HL-60/S4 treated with retinoic acid at 250 ng/mL for 4 days and 3 days (cell line): ENCODE results near the gene AFTPH.

Experiments
- in situ Hi-C: fragments of 300-500 bp; cut with MboI; formaldehyde crosslinking; loops from 2 replicates; pipeline ENCODE4 v1.7.0; 2022; ENCODE audit warnings: low sequenced_read_pairs

AFTPH gene

DNA sequence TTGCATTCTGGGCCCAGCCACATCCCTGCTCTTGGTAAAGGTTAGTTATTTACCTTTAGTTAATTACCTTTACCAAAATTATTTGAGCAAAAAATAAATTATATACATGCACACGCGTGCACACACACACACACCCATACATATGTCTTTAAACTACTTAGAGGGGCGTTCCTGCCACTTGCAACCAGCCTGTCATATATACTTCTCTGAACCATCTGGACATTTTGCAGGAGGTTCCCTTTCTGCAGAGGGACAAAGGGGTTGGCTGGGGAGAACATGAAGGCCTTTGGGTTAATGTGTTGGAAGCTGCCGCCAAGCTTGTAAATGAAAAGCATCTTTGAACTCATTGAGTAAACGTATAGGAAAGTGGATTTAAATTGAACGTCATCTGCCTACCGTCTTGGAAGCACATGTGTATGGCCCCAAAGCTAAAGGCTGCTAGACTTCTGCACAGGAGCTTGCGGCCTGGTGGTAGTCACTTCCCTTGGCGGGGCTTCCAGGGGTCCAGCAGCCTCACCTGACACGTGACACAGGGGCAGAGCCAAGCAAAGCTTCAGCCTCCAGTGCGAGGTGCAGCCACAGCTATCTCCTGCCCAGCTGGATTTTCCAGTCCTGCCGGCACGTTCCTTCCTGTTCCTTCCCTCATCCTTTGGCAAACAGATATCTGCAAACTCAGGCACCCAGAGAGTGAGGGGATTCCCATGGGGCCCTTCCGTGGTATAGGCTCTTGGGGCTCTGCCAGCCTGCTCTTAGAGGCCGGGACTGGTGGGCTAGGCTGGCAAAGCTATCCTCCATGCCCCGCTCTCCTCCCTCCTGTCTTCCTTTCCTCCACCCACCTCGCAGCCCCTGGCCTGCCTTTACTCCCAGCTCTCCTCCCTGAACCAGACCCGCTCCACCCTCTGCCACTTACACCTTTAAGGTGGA is 83.5 kb downstream of the AFTPH start:
- in situ Hi-C loops = no loop called here

GRCh38 chr2:64608867-64609226 is 84.7 kb downstream of the AFTPH start:
- in situ Hi-C loops = no loop called here

- in situ Hi-C loops = no loop called here
These were observed 85.3 kb downstream of the AFTPH start for GRCh38 chr2:64609227-64609941.

- in situ Hi-C loops = no loop called here
These were observed 85.8 kb downstream of the AFTPH start for GRCh38 chr2:64609942-64610281.

- in situ Hi-C loops = no loop called here
These were observed 86.3 kb downstream of the AFTPH start for GRCh38 chr2:64610316-64610855.

- in situ Hi-C loops = no loop called here
These were observed 88.6 kb downstream of the AFTPH start for GRCh38 chr2:64612575-64613195.

GRCh38 chr2:64613276-64613675 is 89.1 kb downstream of the AFTPH start:
- in situ Hi-C loops = no loop called here

DNA sequence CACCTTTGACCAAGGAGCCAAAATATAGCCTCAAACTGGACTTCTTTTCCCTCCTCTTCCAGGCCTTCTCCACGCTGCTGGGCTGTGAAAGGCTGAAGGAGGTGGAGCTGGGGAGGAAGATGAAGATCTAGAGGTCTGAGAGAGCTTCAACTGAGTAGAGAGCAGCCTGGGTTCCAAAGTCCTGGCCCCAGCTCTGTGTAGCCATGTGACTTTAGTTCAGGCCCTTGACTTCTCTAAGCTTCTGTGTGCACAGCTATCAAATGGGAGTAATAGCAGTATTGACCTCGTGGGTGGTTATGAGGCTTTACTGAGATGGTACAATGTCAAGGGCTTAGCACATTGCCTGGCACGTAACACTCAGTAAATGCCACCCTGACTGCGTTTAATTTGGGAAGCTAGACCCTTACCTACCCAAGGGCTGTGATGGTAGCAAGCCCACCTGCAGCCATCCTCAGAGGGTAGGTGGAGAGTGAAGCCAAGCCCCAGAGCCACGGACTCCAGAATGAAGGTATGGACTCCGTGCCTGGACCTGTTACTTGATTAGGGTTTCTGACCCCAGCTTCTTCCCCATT is 91.2 kb downstream of the AFTPH start:
- in situ Hi-C loops = no loop called here

DNA sequence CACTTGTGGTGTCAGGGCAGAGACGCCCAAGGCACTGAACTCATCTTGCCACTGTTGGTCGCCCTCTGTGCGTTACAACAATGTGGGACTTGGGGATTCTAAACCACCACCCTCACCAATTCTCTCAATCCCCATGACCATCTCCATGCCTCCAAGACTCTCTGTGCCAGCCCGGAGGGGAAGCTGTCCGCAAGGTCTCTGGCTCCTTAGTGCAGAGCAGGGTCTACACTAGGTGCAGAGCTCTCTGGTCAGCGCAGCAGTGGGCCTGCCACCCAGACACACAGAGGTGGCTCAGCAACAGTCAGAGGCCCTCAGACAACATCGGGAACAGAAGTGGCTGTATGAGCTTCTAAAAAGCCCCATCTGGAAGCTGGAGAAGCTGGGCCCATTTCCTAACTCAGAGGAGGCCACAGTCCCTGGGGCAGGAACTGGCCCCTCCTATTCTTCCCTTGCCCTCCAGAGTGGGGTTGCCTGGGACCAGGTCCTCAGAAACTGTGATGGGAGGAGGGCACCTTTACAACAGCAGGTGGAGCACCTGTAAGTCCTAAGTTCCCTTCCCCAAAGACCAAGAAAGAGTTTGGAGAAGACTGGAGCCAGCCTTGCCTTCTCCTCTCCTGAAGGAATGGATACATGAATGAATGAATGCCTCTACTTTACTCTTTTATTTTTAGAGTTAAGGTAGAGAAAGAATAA is 91.9 kb downstream of the AFTPH start:
- in situ Hi-C loops = no loop called here

- in situ Hi-C loops = no loop called here
These were observed 93.6 kb downstream of the AFTPH start for GRCh38 chr2:64617631-64618151.

DNA sequence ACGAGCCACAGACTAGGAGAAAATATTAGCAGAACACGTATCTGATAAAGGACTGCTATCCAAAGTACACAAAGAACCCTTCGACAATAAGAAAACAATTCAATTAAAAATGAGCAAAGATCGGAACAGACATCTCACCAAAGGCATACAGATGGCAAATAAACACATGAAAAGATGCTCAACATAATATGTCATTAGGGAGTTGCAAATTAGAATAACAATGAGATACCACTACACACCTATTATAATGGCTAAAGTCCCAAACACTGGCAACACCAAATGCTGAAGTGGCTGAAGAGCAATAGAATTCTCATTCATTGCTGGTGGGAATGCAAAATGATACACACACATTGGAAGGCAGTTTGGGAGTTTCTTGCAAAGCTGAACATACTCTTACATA is 96.5 kb downstream of the AFTPH start:
- in situ Hi-C loops = no loop called here

GRCh38 chr2:64622443-64623241 is 98.5 kb downstream of the AFTPH start:
- in situ Hi-C loops = no loop called here

DNA sequence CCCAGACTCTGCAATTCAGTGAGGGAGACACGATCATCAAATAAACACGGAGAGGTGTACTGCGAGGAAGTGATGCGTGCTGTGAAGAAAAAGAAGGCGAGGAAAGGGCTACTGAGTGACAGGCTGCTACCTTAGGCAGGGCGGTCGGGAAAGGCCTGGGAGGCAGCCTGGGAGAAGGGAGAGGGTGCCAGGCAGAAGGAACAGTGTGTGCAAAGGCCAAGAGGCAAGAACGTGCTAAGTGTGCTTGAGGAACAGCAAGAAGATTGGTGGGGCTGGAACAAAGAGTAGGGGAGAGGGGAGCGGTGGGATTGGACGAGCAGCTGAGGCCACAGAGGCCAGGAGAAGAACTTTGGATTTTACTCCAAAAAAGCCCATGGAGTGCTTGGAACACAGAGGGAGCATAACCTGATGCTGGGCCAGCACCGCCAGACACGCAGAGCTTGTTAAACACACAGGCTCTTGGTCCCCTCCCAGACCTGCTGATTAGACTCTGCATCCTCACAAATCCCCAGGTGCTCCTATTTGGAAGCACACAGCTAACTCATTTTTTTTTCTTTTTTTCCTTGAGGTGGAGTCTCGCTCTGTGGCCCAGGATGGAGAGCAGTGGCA is 99.2 kb downstream of the AFTPH start:
- in situ Hi-C loops = no loop called here

GRCh38 chr2:64624108-64624610 is 100.0 kb downstream of the AFTPH start:
- in situ Hi-C loops = no loop called here

GRCh38 chr2:64624862-64625261 is 100.7 kb downstream of the AFTPH start:
- in situ Hi-C loops = loop anchor here (25.0 kb wide), 1 partner anchor 412 kb away; no protein-coding TSS in a partner anchor

DNA sequence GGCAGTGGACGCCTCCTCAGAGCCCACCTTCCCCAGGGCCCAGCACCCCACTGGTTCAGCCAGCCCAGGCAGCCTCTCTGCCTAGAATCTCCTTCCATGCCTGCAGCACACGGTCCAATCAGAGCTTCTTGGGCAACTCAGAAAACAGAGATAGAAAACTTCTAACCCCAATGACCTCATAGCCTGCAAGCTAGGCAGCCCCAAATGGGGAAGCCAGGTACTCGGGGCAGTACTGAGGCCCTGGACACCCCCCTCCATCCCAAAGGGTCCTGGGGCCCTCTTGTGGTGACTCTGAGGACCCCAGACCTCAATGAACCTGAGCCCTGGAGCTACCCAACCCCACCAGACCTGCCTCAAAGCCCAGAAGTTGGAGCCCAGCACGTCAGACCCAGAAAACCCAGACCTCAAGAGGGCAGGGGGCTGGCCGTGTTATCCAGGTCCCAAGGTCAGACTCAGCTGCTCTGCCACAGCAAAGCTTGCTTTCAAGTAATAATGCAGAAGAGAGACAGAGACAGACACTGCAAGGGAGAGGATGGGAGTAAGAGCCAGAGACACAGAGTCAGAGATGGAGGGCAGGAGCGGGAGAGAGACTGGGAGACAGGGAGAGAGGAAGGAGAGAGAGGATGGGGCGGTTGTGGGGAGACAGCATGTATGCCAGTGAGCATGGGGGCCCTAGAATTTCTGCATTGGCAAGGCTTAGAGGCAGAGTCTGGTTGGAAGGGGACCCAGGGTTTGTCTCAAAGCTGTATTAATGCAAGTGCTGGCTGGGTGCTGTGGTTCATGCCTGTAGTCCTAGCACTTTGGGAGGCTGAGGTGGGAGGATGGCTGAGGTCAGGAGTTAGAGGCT is 101.4 kb downstream of the AFTPH start:
- in situ Hi-C loops = loop anchor here (25.0 kb wide), 1 partner anchor 412 kb away; no protein-coding TSS in a partner anchor

- in situ Hi-C loops = loop anchor here (25.0 kb wide), 1 partner anchor 411 kb away; no protein-coding TSS in a partner anchor
These were observed 102.2 kb downstream of the AFTPH start for GRCh38 chr2:64626146-64626809.
